HepG2 (cell line): Measurements from ENCODE around the gene FAM53B. TPM values are rescaled to one million over a fixed set of nuclear protein-coding genes. Genes with fewer than 3 reads are reported as not detected.

ENCODE experiments used
- ATAC-seq: fragments of 200-7000 bp; cut with Tn5 transposase; 3 replicates; pipeline ENCODE4 v1.9.1; 2020; ENCODE audit warnings: mild to moderate bottlenecking, moderate library complexity
- BruUV-seq: library from RNA; stranded (reverse); fragments of 400-500 nt; replicated peaks from 2 replicates; lab custom pipeline; 2021; lab: Mats Ljungman, UMichigan
- CTCF ChIA-PET: fragments of 300-600 bp; formaldehyde crosslinking; extraction: SDS; loops from one replicate; lab custom pipeline; 2021; ENCODE audit warnings: low total read pairs, inconsistent platforms, low intra/inter-chr PET ratio; lab: Yijun Ruan, JAX
- POLR2A ChIA-PET: fragments of 350-600 bp; sonication (Branson Sonifier 250); formaldehyde crosslinking; loops from one replicate; lab custom pipeline; 2020; ENCODE audit warnings: antibody characterized with exemption, inconsistent platforms; lab: Yijun Ruan, JAX
- DNase-seq: peaks from one replicate; pipeline ENCODE4 v3.0.0-alpha.2; 2015; ENCODE audit warnings: low spot score
- FAIRE-seq: peaks from 3 replicates; lab custom pipeline; 2011; peaks lifted over from hg19 to GRCh38; lab: Jason Lieb, UNC
- H2AFZ ChIP-seq: one replicate; pipeline ENCODE4 v1.6.1; 2011; ENCODE audit warnings: low read length, inconsistent platforms
- H3K27ac ChIP-seq: fragments of 300-600 bp; 3 replicates; pipeline ENCODE4 v1.8.0; 2011; ENCODE audit warnings: mixed run types, mild to moderate bottlenecking, mixed read lengths, low read length, inconsistent platforms; ENCODE audit not compliant: insufficient read depth; ENCODE audit errors: extremely low read length
- H3K27me3 ChIP-seq, 2 experiments: fragments of 200-600 bp in 1 of 2; 2 replicates in 1 of 2; 3 replicates in 1 of 2; pipeline versions ENCODE4 v1.6.0 to v1.8.0; 2011; ENCODE audit warnings: low read length in 2 of 2, mild to moderate bottlenecking in 2 of 2, moderate library complexity in 2 of 2, inconsistent platforms in 1 of 2; ENCODE audit not compliant: insufficient read depth in 2 of 2, control insufficient read depth in 1 of 2
- H3K36me3 ChIP-seq, 2 experiments: fragments of 200-600 bp in 1 of 2; replicated peaks in 1 of 2; 2 replicates in 1 of 2; 3 replicates in 1 of 2; pipeline versions ENCODE4 v1.5.1 to v1.8.0; 2011; ENCODE audit warnings: low read length in 2 of 2, inconsistent platforms in 1 of 2; ENCODE audit not compliant: insufficient read depth in 2 of 2, control insufficient read depth in 1 of 2
- H3K4me1 ChIP-seq: 2 replicates; pipeline ENCODE4 v1.5.1; 2012; ENCODE audit warnings: low read length, inconsistent platforms; ENCODE audit not compliant: insufficient read depth
- H3K4me2 ChIP-seq: 2 replicates; pipeline ENCODE4 v1.6.0; 2011; ENCODE audit warnings: low read depth, low read length, inconsistent platforms
- H3K4me3 ChIP-seq, 3 experiments: fragments of 200-600 bp in 1 of 3; sonication (generic), shearing (Covaris generic) in 1 of 3; replicated peaks in 1 of 3; 2 replicates each; pipeline ENCODE4 v1.5.1; 2011 to 2016; ENCODE audit warnings: low read length in 3 of 3, inconsistent platforms in 2 of 3, low read depth in 2 of 3, mild to moderate bottlenecking in 2 of 3, control low read depth in 1 of 3, mixed read lengths in 1 of 3; ENCODE audit not compliant: insufficient read depth in 1 of 3
- H3K79me2 ChIP-seq: one replicate; pipeline ENCODE4 v1.6.1; 2011; ENCODE audit warnings: low read length, inconsistent platforms; ENCODE audit not compliant: insufficient read depth
- H3K9ac ChIP-seq: 2 replicates; pipeline ENCODE4 v1.6.0; 2011; ENCODE audit warnings: mild to moderate bottlenecking, low read depth, low read length, inconsistent platforms; ENCODE audit not compliant: insufficient read depth
- H3K9me3 ChIP-seq: 2 replicates; pipeline ENCODE4 v1.5.1; 2012; ENCODE audit warnings: mild to moderate bottlenecking, low read length
- H4K20me1 ChIP-seq: 2 replicates; pipeline ENCODE4 v1.6.0; 2011; ENCODE audit warnings: inconsistent platforms, mild to moderate bottlenecking, low read length, moderate library complexity; ENCODE audit not compliant: insufficient read depth
- ATF1 ChIP-seq: IDR thresholded peaks from 2 replicates; pipeline ENCODE4 v1.6.1; 2016; ENCODE audit warnings: mild to moderate bottlenecking, control low read depth
- GRHL1 ChIP-seq: sonication (generic); formaldehyde crosslinking; conservative IDR thresholded peaks from 2 replicates; pipeline ENCODE4 v1.8.0; 2022; ENCODE audit warnings: missing genetic modification reagents
- GZF1 ChIP-seq: sonication (generic); formaldehyde crosslinking; IDR thresholded peaks from 2 replicates; pipeline ENCODE4 v1.5.1; 2020; ENCODE audit warnings: mild to moderate bottlenecking, missing genetic modification reagents
- KIAA2018 ChIP-seq: sonication (generic); formaldehyde crosslinking; IDR thresholded peaks from 2 replicates; pipeline ENCODE4 v1.5.0; 2020; ENCODE audit warnings: mild to moderate bottlenecking, missing genetic modification reagents, borderline replicate concordance
- LBX2 ChIP-seq: sonication (generic); formaldehyde crosslinking; IDR thresholded peaks from 2 replicates; pipeline ENCODE4 v1.5.0; 2020; ENCODE audit warnings: missing genetic modification reagents, mild to moderate bottlenecking, borderline replicate concordance
- NFE2L1 ChIP-seq: sonication (generic); formaldehyde crosslinking; IDR thresholded peaks from 2 replicates; pipeline ENCODE4 v1.4.0; 2020; ENCODE audit warnings: missing genetic modification reagents, mild to moderate bottlenecking, borderline replicate concordance
- NONO ChIP-seq, 2 experiments: fragments of 450-650 bp in 1 of 2; sonication (generic) in 1 of 2; formaldehyde crosslinking in 1 of 2; IDR thresholded peaks in 1 of 2; conservative IDR thresholded peaks in 1 of 2; 2 replicates each; pipeline versions ENCODE4 v1.6.1 to v1.8.0; 2017 to 2022; ENCODE audit warnings: mild to moderate bottlenecking in 1 of 2, missing genetic modification reagents in 1 of 2, moderate library complexity in 1 of 2
- PHF8 ChIP-seq: sonication (generic); formaldehyde crosslinking; IDR thresholded peaks from 2 replicates; pipeline ENCODE4 v1.5.0; 2020; ENCODE audit warnings: missing genetic modification reagents
- STAT5B ChIP-seq: sonication (generic); formaldehyde crosslinking; IDR thresholded peaks from 2 replicates; pipeline ENCODE4 v1.4.0; 2020; ENCODE audit warnings: missing genetic modification reagents
- ZNF251 ChIP-seq: sonication (generic); formaldehyde crosslinking; IDR thresholded peaks from 2 replicates; pipeline ENCODE4 v1.9.0; 2021; ENCODE audit warnings: mild to moderate bottlenecking, missing genetic modification reagents
- ZNF383 ChIP-seq: sonication (generic); formaldehyde crosslinking; IDR thresholded peaks from 2 replicates; pipeline ENCODE4 v1.4.0; 2020; ENCODE audit warnings: missing genetic modification reagents, mild to moderate bottlenecking, borderline replicate concordance
- ZNF792 ChIP-seq: IDR thresholded peaks from 2 replicates; pipeline ENCODE4 v1.6.1; 2016
- ZNF878 ChIP-seq: sonication (generic); formaldehyde crosslinking; IDR thresholded peaks from 2 replicates; pipeline ENCODE4 v1.8.1; 2023; ENCODE audit warnings: mild to moderate bottlenecking, missing genetic modification reagents, moderate library complexity
- WGBS: methylation state at CpG from one replicate; pipeline ENCODE4 v1.1.6; 2017; ENCODE audit warnings: low lambda C conversion rate; 5-methylcytosine and 5-hydroxymethylcytosine counted together
- in situ Hi-C: cut with HindIII; loops from 2 replicates; pipeline ENCODE4 v1.10.0; 2017; ENCODE audit warnings: low pct_unique_long_range_greater_than_20kb; ENCODE audit not compliant: extremely low pct_ligation_motif_present
- intact Hi-C: fragments of 100-400 bp; cut with micrococcal nuclease; formaldehyde crosslinking; loops from one replicate; pipeline ENCODE4 v1.10.0; 2022; ENCODE audit not compliant: unreplicated experiment
- polyA plus RNA-seq, 8 experiments: library from polyadenylated mRNA; depleted of rRNA in 3 of 8; stranded (reverse) in 7 of 8; unstranded in 1 of 8; fragments of >200 nt; fragmentation: Illumina TruSeq in 4 of 8; extraction: Trizol in 4 of 8; gene quantifications; 2 replicates each; pipeline versions ENCODE4 v1.2.1 to v1.2.3, GENCODE V29; 2011 to 2016; ENCODE audit warnings: low read depth in 4 of 8, missing spikeins in 1 of 8, mixed read lengths in 1 of 8; ENCODE audit not compliant: insufficient read depth in 1 of 8
- total RNA-seq, 5 experiments: library from RNA; depleted of rRNA; stranded (reverse); fragments of >200 nt; fragmentation: Illumina TruSeq; extraction: Trizol; gene quantifications; 2 replicates each; pipeline ENCODE4 v1.2.3, GENCODE V29; 2016; ENCODE audit warnings: low read depth in 1 of 5

FAM53B gene
- total and polyA plus RNA-seq, 2 of the 13 experiments (the other 11 are each of a cell fraction or from before 2014, with no cell fraction given), result 6.4 to 19.3 TPM

- H3K27ac ChIP-seq, result no peak overlapping the region
- ATAC-seq, result no peak
- no TSS peak for BruUV-seq
- no peak overlapping the region for H2AFZ ChIP-seq
- H3K9ac ChIP-seq, result no peak overlapping the region
- no peaks in the 10 kb centered on the region for H3K9me3 ChIP-seq
- no peak for FAIRE-seq
- ChIA-PET POLR2A (no interaction called here), CTCF (no interaction called here)
- intact Hi-C loops, result no loop called here
- no peak for DNase-seq
- H4K20me1 ChIP-seq, result no peaks in the 10 kb centered on the region
- H3K27me3 ChIP-seq, result no peaks in the 10 kb centered on the region
- no peak overlapping the region for H3K4me3 ChIP-seq
- no peaks in the 10 kb centered on the region for H3K79me2 ChIP-seq
- H3K4me2 ChIP-seq, result no peak overlapping the region
- in situ Hi-C loops, result no loop called here
- H3K36me3 ChIP-seq, result peaks cover 2 to 5% of the 10 kb centered on the region in 2 experiments; a peak in 3 of 5 replicates
- WGBS, result 100% methylated on average over 3 of the region's 3 CpGs
- H3K4me1 ChIP-seq, result peaks cover 14% of the 10 kb centered on the region
- TF ChIP-seq NFE2L1 (CRISPR knock-in tag), result no peak
- TF ChIP-seq ATF1, result no peak
- TF ChIP-seq ZNF251 (CRISPR knock-in tag), result no peak
- no peak for TF ChIP-seq STAT5B (CRISPR knock-in tag)
- TF ChIP-seq ZNF383 (CRISPR knock-in tag), result no peak
- TF ChIP-seq LBX2, result no peak
- no peak for TF ChIP-seq KIAA2018 (CRISPR knock-in tag)
- no peak for TF ChIP-seq GRHL1 (CRISPR knock-in tag)
- TF ChIP-seq ZNF878, result no peak
- no peak for TF ChIP-seq GZF1 (CRISPR knock-in tag)
- no peak for TF ChIP-seq PHF8 (CRISPR knock-in tag)
- TF ChIP-seq ZNF792, result no peak
- TF ChIP-seq NONO (IDR thresholded peaks at IDR 0.05), result no peak
- no peak for TF ChIP-seq NONO (CRISPR knock-in tag; conservative IDR thresholded peaks at IDR 0.05)
Measured at GRCh38 chr10:124748166-124748565, 4.0 kb upstream of the FAM53B start.
